ENCODE measurements around the gene PRKN.

PRKN gene

DNA sequence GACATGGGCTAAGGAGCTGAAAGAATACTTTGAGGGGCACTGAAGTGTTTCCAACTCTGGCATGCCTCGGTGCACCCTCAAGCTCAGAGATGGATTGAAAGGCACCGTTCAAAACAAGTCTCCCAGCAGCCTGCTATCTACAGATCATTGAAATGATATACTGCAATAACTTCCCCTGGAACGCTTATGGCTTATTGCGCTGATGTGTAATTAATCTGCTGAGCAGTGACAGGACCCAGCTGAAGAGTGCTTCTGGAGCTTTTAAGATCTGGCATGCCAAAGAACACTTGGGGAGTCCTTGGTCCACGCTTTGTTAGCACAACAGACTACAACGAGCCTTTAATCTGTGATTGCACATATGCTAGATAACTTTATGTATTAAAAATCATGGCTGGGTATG, 708.2 kb downstream of the PRKN start:
- no peak for DNase-seq (ENCODE audit: low read depth, low spot score)
- no peak for TF ChIP-seq CTCF (IDR thresholded peaks at IDR 0.05; ENCODE audit: low read depth, low read length)
- in situ Hi-C loops (cut with HindIII; ENCODE audit: low sequenced_read_pairs): no loop called here
- no peak overlapping the region for H3K4me3 ChIP-seq (ENCODE audit: low read depth, low read length)

GRCh38 chr6:162017536-162017935, 710.0 kb downstream of the PRKN start:
- no peak for DNase-seq (ENCODE audit: low read depth, low spot score)
- no peak for TF ChIP-seq CTCF (IDR thresholded peaks at IDR 0.05; ENCODE audit: low read depth, low read length)
- in situ Hi-C loops (cut with HindIII; ENCODE audit: low sequenced_read_pairs): no loop called here
- no peak overlapping the region for H3K4me3 ChIP-seq (ENCODE audit: low read depth, low read length)

GRCh38 chr6:162014069-162014811, 713.3 kb downstream of the PRKN start:
- in situ Hi-C loops (cut with HindIII; ENCODE audit: low sequenced_read_pairs): no loop called here
- TF ChIP-seq CTCF (IDR thresholded peaks at IDR 0.05; ENCODE audit: low read depth, low read length): no peak
- no peak for DNase-seq (ENCODE audit: low read depth, low spot score)
- no peak overlapping the region for H3K4me3 ChIP-seq (ENCODE audit: low read depth, low read length)

GRCh38 chr6:162005372-162005771, 722.2 kb downstream of the PRKN start:
- DNase-seq (ENCODE audit: low read depth, low spot score): no peak
- in situ Hi-C loops (cut with HindIII; ENCODE audit: low sequenced_read_pairs): no loop called here
- TF ChIP-seq CTCF (IDR thresholded peaks at IDR 0.05; ENCODE audit: low read depth, low read length): no peak
- H3K4me3 ChIP-seq (ENCODE audit: low read depth, low read length): no peak overlapping the region

DNA sequence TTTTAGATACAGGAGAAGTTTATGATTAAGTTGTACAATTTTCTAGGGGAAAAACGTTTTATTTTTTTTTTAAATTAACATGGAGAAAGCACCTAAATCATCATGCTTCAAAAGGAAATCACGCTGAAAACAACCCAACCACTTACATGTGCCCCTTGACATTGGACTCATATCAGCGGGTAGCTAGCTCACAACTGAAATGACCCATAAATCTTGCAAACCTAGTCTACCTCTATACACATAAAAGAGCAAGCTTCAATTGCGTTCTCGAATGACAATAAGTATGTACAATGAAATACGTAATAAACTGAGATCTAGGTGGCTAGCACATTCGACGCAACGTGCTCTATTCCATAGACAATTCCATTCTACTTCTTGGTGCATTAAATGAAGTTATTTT, 730.8 kb downstream of the PRKN start:
- no peak overlapping the region for H3K4me3 ChIP-seq (ENCODE audit: low read depth, low read length)
- in situ Hi-C loops (cut with HindIII; ENCODE audit: low sequenced_read_pairs): no loop called here
- no peak for TF ChIP-seq CTCF (IDR thresholded peaks at IDR 0.05; ENCODE audit: low read depth, low read length)
- no peak for DNase-seq (ENCODE audit: low read depth, low spot score)

GRCh38 chr6:161985876-161986423, 741.6 kb downstream of the PRKN start:
- no peak for TF ChIP-seq CTCF (IDR thresholded peaks at IDR 0.05; ENCODE audit: low read depth, low read length)
- H3K4me3 ChIP-seq (ENCODE audit: low read depth, low read length): no peak overlapping the region
- in situ Hi-C loops (cut with HindIII; ENCODE audit: low sequenced_read_pairs): no loop called here
- DNase-seq (ENCODE audit: low read depth, low spot score): no peak

Measured in astrocyte of the spinal cord (primary cell).